ENCODE measurements around the gene NPY5R.

- TF ChIP-seq CTCF (IDR thresholded peaks at IDR 0.05): no peak
- TF ChIP-seq POLR2A (IDR thresholded peaks at IDR 0.05): no peak
- TF ChIP-seq POLR2AphosphoS5 (IDR thresholded peaks at IDR 0.05): no peak
These were observed 8.3 kb upstream of the NPY5R start for GRCh38 chr4:163335384-163335783.

Data from gastroesophageal sphincter (tissue), 3 donors.